Activated CD4-positive, CD25-positive, alpha-beta regulatory T cell treated with anti-CD3 and anti-CD28 coated beads, Interleukin-2, amount 50 U/mL, for 24 hours (primary cell): Measurements from ENCODE around the gene IRF2.
A peak's percentile ranks its signal among the peaks of the same experiment; 100 is the strongest.

ENCODE experiments used
- ATAC-seq, 2 donors: fragments of 150-1000 bp; cut with Tn5 transposase; one replicate each; pipeline ENCODE4 v1.10.0; 2021; ENCODE audit warnings: mild to moderate bottlenecking in 1 of 2, moderate library complexity in 1 of 2

IRF2 gene

DNA sequence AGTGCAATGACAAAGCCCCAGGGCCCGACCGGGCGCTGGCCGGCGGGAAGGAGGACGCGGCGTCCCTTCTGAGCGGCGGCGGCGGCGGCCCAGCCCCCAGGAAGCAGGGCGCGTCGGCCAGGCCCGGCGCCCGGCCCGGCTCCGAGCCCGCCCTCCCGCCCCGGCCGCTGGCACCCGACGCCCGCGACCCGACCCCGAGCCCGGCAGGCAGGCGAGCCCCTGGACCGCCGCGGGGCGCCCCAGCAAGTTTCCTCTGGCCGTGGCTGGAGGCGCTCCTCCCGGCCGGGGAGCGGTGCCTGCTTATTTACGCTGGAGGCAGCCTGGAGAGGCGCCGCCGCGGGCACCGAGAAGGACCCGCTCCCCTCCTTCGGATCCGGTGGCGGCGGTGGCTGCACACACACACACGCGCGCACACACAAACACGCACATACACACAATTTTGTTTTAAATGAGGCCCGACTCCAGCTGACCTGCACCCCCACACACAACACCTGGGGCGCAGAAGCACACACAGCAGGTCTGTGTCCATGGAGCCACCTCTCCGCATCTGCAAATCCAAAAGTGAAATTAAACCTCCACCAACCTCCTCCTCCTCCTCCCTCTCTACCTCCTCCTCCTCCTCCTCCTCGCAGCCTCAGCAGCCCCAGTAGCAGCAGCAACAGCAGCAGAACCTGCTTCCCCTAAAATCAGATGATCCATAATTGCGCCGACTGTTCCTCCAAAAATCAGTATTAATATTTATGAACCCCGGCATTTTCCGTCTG is 669 bp downstream of the IRF2 start:
- peak; percentile 37 to 39 for ATAC-seq

DNA sequence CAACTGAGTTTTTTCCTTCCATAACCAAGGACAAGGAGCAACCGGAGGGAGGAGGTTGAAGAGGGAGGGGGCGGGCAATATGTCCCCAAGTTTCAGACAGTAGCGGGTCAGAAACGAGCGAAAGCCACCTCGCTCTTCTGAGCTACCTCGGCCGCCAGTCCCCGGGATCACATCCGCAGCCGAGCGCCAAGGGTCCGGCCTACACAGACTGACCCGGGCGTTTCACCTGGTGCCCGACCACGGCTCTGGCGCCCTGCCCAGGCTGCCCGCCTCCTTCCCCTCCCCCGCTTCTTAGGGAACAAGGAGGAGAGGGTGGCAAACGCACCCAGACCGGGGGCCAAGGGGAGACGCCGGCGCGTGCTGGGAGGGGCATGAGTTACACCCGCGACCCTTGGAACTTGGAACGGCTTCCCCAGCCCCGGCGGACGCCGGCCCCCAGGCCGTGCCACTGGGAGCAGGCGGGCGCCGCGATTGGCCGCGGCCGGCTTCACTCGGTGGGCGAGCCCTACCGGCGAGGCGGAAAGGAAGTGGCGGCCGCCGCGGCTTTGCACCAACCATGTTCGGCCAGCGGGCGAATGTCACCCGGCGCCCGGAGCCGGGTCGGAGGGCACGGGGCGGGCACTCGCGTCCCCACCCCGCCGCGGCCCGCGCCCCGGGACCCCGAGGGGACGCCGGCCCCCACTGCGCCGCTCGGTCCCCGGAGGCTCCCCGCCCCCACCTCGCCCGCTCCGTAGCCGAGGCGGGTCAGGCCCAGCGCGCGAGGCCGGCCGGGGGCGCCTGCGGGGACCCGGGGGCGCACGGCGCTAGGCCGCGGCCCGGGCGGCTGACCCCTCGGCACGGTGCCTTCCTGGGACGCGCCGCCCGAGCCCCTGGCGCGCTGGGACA is 1.5 kb downstream of the IRF2 start:
- ATAC-seq, result peak; percentile 14 to 18

DNA sequence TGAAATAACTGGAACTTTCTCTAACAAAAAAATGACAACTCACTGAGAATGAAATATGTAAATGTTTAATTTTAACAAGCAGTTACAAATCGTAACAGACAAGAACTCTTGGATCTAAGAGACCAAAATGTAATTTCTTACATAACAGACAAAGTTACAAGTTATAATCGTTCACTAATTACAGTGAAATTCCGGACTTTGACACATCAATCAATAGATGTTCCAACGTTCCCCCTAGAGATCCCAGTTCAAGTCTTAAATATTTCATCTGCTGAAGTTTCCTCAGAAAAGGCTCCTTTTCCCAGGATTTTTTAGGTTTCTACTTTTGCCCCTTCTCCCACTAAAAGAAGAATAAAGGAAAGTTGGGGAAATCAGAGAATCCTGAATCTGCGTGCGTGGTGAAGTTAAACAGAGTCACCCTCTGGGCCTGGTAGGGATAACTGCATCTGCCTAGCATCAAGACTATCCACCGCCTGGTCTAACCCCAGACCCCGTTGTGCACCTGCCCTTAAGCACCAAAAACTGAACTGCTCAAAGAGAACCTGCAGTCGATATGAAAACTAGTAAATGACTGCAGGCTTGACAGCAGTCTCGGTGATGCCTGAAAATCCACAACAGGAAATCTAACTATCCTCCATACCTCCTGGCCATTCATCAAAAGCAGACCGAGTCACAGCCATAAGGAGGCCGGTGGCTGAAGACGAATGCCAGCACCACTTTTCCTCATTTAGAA is 2.3 kb downstream of the IRF2 start:
- ATAC-seq, result no peak

DNA sequence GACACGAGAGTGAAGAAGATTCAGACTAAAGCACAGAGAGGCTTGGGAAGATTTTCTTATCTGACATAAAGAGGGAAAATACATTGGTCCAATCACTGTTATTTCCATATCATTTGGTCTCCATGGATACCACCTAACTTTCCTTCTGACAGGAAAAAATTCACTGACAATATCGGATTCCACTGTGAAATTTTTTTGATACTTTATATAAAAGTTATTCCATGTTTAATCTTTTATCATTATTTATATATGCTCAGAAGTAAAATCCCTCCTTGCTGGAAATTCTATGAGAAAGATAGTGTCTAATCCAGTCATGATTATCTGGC is 3.6 kb downstream of the IRF2 start:
- no peak for ATAC-seq

DNA sequence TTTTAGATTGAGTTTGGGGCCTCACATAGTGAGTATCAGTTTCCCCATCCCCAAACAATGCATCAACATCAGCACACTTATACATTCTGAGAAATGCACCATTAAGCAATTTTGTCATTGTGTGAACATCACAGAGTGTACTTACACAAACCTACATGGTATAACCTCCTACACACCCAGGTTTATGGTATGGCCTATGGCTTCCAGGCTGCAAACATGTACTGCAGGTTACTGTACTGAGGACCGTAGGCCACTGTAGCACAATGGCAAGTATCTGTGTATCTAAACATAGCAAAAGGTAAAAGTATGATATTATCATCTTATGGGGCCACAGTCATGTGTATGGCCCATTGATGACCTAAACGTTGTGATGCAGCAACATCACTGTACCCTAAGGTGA is 7.7 kb downstream of the IRF2 start:
- peak in 1 of 2 donors; percentile 7 for ATAC-seq

DNA sequence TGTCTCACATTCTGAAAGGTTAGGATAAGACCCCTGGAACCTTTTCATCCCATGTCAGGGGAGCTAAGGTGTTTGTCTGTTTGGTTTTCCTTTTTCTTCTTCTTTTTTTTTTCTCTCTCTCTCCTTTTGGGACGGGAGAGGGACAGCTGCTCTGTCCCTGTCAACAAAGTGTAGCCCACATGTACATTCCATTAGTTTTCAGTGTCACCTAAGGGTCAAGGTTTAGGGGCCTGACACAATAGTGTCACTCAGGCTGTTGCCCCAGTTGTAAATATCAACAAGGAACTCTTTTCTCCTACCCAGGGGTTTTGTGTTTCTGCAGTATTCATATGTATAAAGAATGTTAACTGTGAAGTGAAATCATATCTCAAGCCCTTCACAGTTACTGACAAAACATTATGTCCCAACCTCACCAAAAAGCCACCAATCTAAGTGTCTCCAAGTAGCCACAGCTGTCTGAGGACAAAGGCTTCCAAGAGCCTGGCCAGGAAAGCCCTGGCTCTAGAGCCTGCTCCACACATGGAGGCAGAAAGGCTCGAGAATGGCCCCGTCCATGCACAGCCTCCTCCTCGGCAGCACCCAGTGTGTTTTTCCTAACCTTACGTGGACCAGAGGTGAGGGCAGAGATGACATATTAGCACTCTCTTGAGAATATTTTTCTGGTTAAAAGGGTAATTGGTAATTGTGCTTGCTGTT is 9.4 kb downstream of the IRF2 start:
- no peak for ATAC-seq

DNA sequence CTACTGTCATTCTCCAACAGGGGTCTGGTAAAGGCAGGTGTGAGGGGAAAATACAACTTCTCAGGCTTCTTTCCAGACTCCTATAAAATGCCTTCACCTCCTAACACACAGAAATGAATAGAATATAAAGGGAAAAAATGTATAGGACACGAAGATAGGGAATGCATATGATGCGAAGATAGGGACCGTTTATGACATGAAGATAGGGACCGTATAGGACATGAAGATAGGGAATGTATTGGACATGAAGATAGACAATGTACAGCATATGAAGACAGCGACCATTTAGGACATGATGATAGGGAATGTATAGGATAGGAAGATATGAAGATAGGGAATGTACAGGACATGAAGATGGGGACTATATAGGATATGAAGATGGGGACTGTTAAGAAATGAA is 10.5 kb downstream of the IRF2 start:
- no peak for ATAC-seq

DNA sequence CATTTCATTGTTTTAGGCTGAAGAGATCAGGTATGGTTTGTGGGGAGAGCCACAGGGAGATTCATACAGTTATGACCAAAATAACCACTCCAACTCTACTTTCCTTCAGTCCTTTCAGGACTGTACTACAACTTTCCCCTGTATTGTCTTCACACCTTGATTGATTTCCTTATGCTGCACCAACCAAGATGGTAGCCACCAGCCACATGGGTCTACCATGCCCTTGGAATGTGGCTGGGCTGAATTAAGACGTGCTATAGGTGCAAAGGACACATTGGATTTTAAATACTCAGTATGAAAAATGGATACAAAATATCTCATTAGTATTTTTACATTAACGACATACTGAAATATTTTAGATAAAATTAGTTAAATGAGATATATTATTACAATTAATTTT is 11.2 kb downstream of the IRF2 start:
- no peak for ATAC-seq

DNA sequence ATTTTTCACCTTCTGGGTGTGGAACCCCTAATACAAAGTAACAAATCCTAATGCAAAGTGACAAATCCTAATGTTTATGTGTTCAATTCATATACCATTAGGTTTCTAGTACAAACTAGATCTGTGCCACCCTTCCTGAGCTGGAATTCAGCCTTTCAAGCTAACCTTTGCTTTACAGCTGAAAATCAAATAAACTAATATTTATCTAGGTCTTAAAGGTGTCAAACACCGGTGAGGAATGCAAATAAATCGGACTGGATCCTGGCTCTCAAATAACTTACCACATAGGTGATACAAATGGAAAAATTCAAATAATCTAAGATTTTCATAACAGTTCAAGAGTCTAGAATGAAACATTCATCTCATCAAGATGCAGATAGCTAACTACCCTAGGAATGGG is 11.6 kb downstream of the IRF2 start:
- no peak for ATAC-seq

DNA sequence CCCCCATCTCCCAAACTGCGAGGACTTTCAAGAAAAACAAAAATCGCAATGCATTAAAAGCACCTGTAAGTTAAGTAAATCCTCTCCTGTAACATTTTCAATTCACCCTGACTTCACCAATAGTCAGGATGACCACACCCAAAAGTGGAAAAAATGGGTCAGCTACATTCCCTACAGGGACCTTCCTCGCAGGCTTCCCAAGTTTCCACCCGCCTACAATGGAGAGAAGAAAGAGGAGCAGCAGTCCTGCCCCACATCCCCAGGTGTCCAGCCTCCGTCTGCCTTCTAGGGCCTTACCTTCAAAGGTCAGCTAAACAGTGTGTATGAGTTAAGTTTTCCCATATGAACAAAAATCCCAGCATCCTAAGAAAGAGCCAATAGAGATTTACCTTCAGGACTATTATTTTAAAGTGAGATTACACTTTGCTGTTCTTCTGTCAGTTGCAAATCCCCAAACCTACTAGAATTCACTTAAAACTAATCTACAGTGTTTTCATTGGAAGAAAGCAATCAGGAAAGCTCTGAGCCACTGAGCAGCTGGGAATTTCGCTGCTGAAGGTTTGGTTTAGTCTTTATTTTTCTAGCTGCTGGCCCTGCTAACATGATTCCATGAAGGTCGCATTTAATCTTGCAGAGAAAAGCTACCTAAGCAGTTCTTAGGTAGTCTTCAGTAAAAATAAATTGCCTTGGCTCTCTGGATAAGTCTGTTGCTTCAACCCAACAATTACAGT is 12.5 kb downstream of the IRF2 start:
- no peak for ATAC-seq

DNA sequence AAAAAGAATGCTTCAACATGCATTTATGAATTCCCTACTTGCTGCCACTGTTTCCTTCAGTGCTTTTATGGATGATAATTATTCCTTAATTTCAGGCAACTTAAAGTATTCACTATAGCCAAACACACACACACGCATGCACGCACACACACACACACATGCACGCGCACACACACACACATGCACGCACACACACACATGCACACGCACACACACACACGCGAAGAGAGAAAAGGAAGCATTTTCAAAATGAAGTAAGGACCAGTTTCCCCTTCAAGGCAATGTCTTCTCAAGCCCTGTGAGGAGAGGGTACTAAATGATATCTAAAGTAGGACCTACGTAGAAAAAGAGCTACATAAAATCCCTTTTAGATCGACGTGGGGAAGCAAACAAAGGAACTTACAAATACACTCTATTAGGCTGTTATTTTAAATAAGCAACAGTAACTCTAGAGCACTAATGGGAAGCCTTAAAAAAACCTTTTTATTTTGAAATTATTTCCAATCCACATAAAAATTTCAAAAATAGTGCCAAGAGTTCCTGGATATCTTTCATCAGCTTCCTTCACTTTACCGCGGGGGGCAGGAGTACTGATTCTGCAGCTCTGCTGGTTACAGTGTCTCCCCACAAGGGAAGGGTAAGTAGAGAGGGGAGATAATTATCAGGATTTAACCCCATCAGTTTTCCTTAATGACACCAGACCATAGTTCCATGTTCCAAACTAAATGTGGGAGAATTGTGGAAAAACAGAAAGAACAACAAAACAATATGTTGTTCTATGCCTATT is 13.7 kb downstream of the IRF2 start:
- ATAC-seq, result no peak

DNA sequence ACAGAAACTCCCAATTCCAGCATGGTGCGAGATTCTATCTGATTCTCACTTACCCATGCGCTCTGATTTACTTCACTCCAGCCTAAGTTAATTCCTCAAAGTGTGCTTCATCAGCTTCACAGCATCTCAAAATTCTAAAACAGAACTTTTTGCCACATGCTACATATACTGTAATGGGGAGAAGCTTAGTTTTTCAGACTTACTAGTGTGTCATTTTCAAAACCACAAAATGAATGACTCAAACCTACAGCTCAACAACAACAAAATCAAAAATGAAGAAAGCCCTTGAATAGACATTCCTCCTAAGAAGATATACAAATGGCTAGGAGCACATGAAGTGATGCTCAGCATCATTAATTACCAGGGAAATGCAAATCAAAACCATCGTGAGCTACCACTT is 14.9 kb downstream of the IRF2 start:
- ATAC-seq, result peak; percentile 95 to 97

DNA sequence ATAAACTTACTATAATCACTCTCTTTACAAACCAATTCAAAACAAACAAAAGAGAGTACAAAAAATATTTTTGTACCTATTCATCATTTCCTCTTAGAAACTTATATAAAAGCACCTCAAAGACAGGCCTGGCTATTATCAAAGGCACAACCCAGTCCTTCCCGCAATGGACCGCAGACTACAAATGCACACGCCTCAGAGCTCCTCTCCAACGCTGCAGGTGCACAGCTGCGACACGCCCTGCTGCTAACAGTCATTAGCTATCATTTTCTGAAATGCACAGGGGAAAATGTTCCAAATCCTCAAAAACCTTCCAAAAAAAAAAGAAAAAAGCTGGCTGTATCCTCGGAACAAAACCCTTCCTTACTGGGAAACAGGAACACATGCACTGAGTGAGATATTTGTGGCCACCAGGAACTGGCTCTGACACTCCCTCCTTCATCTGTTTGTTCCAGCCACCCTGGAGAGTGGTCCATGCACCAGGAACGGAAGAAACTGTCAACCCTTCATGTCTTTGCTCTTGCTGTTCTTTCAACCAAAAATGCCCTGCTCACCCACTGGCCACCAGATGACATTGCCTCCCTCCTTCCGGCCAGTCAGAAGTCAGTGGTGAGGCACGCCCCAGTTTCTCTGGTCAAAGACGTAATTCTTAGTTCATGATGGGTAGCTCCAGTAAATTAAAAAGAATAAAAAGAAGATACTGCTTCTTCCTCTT is 16.7 kb downstream of the IRF2 start:
- ATAC-seq, result no peak

DNA sequence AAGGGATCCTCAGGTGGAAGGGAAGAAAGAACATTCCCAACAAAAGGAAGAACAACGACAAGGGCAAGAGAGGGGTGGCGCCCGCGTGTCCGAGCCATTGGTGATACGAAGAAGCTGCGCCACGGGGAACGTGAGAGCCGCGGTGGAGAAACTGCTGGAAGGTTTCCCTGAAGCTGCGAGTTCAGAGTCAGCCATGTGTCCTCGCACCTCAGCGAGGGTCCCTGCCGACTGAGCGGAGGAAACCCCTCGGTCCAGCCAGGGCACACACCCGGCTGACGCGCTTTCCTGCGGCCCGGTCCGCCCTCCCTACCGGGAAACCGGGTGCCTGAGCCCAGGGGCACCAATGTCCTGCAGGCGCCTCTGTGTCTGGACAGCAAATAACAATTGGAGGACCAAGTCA is 18.0 kb downstream of the IRF2 start:
- no peak for ATAC-seq

DNA sequence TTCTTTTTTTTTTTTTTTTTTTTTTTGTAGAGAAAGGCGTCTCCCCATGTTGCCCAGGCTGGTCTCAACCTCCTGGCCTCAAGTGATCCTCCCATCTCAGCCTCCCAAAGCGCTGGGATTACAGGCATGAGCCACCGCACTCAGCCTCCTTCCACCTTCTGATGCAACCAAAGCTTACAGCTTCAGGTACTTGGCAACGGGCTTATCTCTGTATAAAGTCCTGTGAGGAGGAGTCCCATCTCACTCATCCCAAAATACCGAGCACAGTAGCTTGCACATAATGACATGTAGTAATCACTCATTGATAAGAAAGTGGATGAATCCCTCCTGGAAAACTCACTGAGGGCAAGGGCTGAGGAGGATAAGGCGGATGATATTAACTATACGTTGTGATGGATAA is 19.1 kb downstream of the IRF2 start:
- no peak for ATAC-seq

DNA sequence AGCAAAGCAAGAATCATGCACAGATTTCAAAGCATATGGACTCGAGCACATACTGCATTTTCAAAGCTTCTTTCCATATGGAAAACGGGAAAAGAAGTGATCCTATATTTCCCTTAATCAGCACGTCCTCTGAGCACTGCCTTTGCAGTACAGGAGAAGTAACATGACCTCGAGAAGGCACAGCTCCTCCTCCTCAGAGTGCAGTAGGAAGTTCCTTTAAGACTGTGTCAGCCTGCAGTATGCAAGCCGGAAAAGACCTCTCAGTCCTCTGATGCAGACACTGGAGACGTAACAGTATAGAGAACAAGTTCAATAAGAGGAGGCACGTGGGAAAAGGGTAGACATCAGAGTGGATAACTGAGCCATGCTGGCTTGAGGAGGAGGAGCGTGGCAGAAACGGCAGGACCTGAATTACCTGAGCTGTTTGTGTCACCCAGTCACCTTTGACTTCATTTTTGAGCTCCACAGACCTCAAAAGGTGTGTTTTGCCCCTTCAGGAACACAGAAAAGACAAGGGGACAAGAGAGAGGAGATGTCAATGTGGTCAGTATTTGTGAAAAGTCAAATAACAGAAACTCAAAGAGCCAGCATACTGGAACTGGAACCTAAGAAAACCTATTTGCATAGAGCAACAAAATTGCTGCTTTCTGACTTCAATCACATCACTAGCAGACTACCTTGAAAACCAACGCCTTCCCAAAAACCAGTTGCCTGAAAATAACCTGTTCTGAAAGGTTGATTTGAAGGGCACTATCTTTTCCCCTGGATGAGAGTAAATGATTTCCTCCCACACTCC is 20.8 kb downstream of the IRF2 start:
- ATAC-seq, result peak; percentile 89 to 95

DNA sequence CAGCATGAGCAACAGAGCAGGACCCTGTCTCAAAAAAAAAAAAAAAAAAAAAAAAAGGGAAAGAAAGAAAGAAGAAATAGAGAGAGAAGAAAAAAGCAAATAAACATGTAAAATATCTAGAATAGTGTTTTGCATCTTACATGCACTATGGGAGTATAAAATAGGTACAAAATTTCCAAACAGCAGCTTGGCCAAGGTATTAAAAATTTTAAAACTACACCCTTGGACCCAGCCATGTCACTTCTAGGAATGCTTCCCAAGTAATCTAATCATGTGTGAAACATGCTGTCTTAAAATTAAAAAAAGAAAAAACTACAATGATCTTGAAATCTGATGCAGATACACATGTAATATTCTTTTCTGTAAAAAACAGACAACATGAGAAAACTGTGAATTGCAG is 21.6 kb downstream of the IRF2 start:
- ATAC-seq, result no peak

DNA sequence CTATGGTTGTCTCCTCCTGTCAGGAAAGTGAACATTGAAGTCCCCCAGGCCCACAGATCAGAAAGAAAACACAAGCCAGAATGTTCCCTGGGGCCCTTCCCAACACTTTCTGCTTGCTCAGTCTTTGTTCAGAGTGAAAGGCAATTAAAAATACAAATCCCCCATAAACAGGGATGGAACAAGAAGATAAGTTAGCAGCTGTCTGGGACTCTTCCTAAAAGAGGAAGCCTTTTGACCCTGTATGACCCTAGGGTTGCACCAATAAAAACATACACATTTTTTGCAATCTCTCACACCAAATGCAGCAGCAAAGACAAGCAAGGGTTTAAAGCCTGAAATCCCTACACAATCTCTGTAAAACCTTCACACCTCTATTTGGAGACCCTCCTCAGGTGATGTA is 22.6 kb downstream of the IRF2 start:
- ATAC-seq, result no peak

DNA sequence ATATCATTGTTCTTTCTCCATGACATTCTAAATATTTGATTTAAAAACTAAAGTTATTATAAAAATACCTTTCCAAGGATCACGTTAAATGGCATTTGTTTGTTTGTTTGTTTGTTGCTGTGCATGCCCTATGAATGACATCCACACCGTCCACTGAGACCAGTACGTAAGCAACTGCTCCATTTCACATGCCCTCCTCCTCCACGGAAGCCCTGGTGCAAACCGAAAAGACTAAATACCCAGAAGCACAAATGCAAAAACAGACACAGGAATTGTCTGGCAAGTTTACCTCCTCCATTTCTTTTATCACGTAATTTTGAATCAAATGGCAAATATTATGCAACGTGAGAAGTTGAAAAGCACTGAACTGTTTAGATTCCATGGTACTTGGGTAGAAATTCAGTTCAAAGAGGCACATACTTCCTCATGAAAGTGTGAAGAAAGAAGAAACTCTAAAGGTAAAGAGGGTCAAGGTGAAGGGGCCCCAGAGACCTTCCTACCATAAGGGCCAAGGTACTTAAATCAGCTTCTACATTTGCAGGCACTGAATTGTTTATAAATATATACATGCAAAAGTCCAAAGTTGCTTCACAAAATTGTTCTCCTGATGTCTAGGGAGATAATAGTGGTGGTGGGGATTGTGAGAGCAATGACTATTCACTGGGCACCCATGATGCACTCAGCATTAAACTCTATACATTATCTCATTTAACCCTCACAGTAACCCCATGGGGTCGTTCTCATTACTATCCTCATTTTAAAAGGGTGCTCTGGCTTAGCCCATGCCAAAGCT is 23.4 kb downstream of the IRF2 start:
- no peak for ATAC-seq
